ENCODE results near the gene SEC11C. TPM values are rescaled to one million over a fixed set of nuclear protein-coding genes. Genes with fewer than 3 reads are reported as not detected.

The SEC11C gene
- total RNA-seq, 1 experiment from 2014 or later, result 26.9 TPM

Other genes with a start within 250 kb of the SEC11C start
- gene GRP, start 80.3 kb downstream of the SEC11C start, total RNA-seq (2014; rRNA removed; shearing (Covaris generic)), result 0.42 TPM in 1 of 2 replicates, not detected in the other
- not detected in 2 replicates for gene RAX, start 133.6 kb downstream of the SEC11C start, total RNA-seq (2014; rRNA removed; shearing (Covaris generic))
- gene CPLX4, start 178.8 kb downstream of the SEC11C start, total RNA-seq (2014; rRNA removed; shearing (Covaris generic)), result not detected in 2 replicates
- gene LMAN1, start 219.4 kb downstream of the SEC11C start, total RNA-seq (2014; rRNA removed; shearing (Covaris generic)), result 65.7 and 75.2 TPM in 2 replicates